ENCODE results near the gene TMTC2. TPM values are rescaled to one million over a fixed set of nuclear protein-coding genes. Genes with fewer than 3 reads are reported as not detected.

Gene TMTC2
- total RNA-seq, 1 donor from 2014 or later: 31.4 TPM

GRCh38 chr12:82659343-82660207, 27.1 kb upstream of the TMTC2 start:
- no peaks in the 10 kb centered on the region for H3K36me3 ChIP-seq
- intact Hi-C loops (cut with DNase I): no loop called here
- no peak for DNase-seq
- H3K27me3 ChIP-seq (ENCODE audit: low read depth): no peaks in the 10 kb centered on the region
- no peaks in the 10 kb centered on the region for H3K4me1 ChIP-seq
- no peak overlapping the region for H3K4me3 ChIP-seq
- TF ChIP-seq, protein P1, sequence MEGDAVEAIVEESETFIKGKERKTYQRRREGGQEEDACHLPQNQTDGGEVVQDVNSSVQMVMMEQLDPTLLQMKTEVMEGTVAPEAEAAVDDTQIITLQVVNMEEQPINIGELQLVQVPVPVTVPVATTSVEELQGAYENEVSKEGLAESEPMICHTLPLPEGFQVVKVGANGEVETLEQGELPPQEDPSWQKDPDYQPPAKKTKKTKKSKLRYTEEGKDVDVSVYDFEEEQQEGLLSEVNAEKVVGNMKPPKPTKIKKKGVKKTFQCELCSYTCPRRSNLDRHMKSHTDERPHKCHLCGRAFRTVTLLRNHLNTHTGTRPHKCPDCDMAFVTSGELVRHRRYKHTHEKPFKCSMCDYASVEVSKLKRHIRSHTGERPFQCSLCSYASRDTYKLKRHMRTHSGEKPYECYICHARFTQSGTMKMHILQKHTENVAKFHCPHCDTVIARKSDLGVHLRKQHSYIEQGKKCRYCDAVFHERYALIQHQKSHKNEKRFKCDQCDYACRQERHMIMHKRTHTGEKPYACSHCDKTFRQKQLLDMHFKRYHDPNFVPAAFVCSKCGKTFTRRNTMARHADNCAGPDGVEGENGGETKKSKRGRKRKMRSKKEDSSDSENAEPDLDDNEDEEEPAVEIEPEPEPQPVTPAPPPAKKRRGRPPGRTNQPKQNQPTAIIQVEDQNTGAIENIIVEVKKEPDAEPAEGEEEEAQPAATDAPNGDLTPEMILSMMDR (IDR thresholded peaks at IDR 0.05): no peak
- H3K27ac ChIP-seq: no peak overlapping the region
- no peak for ATAC-seq
- H3K9me3 ChIP-seq: no peaks in the 10 kb centered on the region

DNA sequence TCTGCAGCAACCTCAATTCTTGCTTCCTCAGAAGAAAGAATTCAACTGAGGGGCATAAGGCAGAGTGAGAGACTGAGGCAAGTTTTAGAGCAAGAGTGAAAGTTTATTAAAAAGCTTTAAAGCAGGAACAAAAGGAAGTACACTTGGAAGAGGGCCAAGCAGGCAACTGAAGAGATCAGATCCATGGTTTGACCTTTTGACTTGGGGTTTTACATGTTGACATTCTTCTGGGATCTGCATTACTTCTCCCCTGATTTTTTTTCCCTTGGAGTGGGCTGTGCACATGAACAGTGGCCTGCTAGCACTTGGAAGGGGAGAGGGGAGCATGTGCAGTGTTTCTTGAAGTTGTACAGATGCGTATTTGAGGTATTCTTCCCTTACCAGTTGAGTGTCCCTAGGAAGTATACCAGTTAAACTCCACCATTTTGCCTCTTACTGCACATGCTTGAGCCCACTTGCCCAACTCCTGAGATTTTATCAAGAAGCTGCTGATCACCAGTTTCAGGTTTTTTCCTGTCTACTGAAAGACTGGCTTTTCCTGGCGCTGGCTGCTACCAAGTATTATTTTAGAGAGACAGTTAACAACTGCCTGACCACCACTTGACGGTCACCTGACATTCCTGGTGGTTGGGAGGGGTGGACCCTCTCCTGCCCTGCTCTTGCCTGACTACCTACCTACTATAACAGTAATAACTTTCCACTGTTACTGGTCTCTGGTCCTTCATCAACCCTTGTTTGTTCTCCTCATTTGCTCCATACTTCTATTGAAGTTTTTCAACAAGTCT, 26.0 kb upstream of the TMTC2 start:
- Histone ChIP-seq H3K36me3 (no peaks in the 10 kb centered on the region), H3K9me3 (no peaks in the 10 kb centered on the region), H3K27ac (no peak overlapping the region), H3K4me3 (no peak overlapping the region), H3K27me3 (ENCODE audit: low read depth) (no peaks in the 10 kb centered on the region), H3K4me1 (no peaks in the 10 kb centered on the region)
- TF ChIP-seq, protein P1 (IDR thresholded peaks at IDR 0.05): no peak
- DNase-seq (no peak), ATAC-seq (no peak)
- intact Hi-C loops (cut with DNase I): no loop called here

DNA sequence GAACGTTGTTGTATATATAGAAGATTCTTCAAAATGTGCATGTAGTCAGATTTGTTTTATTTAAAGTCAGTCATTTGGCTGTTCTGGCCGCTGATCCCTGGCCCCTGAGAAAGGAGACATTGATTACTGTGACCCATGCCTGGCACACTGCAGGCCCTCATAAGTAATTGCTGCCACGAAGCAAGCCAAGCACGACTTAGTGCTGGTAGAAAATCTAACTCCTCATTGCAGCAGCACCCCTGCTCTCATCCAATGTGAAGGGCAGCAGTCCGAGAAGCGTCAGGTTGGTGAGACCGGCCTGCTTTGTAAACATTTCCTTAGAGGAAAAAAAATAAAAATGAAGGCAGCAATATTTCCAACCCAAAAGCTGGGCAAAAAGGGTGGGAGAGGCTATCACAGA, 22.8 kb upstream of the TMTC2 start:
- DNase-seq (no peak), ATAC-seq (no peak)
- TF ChIP-seq, protein P1 (IDR thresholded peaks at IDR 0.05): no peak
- intact Hi-C loops (cut with DNase I): no loop called here
- Histone ChIP-seq H3K4me1 (no peaks in the 10 kb centered on the region), H3K27ac (no peak overlapping the region), H3K36me3 (no peaks in the 10 kb centered on the region), H3K9me3 (no peaks in the 10 kb centered on the region), H3K4me3 (no peak overlapping the region), H3K27me3 (ENCODE audit: low read depth) (no peaks in the 10 kb centered on the region)

DNA sequence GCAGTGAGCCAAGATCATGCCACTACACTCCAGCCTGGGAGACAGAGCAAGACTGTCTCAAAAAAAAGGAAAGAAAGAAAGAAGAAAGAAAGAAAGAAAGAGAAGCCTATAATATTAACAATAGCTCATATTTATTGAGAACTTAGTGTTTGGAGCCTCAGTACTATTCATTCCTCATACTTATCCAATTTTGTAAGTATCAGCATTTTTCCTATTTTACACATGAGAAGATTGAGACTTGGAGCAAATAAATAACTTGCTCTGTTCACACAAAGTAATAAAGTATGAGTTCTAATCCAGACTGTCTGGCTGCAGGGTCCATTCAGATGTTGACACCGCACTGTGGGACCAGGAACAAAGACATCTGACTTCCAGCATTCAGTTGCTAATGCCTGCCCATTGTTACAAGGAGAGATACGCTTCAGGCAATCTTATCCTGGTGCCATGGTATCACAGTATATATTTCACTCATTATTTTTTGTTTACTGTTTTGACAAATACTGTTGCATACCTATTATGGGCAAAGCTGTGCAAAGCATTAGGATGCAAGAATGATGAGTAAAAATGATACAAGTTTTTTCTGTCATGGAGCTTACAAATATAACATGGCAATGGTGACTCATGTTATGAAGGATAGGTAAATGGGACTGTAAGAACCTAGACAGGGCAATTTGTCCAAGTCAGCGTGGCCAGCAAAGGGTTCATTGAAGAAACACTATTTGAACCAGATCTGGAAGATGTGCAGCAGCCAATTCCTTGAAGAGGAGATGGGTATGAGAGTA, 21.4 kb upstream of the TMTC2 start:
- TF ChIP-seq, protein P1 (IDR thresholded peaks at IDR 0.05): no peak
- DNase-seq: no peak
- Histone ChIP-seq H3K9me3 (no peaks in the 10 kb centered on the region), H3K4me3 (no peak overlapping the region), H3K27me3 (ENCODE audit: low read depth) (no peaks in the 10 kb centered on the region), H3K36me3 (no peaks in the 10 kb centered on the region), H3K27ac (no peak overlapping the region), H3K4me1 (no peaks in the 10 kb centered on the region)
- ATAC-seq: no peak
- intact Hi-C loops (cut with DNase I): no loop called here

GRCh38 chr12:82666830-82667229, 19.9 kb upstream of the TMTC2 start:
- Histone ChIP-seq H3K27me3 (ENCODE audit: low read depth) (no peaks in the 10 kb centered on the region), H3K36me3 (no peaks in the 10 kb centered on the region), H3K4me1 (no peaks in the 10 kb centered on the region), H3K27ac (no peak overlapping the region), H3K9me3 (no peaks in the 10 kb centered on the region), H3K4me3 (no peak overlapping the region)
- intact Hi-C loops (cut with DNase I): no loop called here
- ATAC-seq: no peak
- no peak for DNase-seq
- TF ChIP-seq, protein P1 (IDR thresholded peaks at IDR 0.05): no peak

All from lower lobe of right lung (tissue), 2 donors.